HCT116 (cell line): Measurements from ENCODE around the gene SH3PXD2A. TPM values are rescaled to one million over a fixed set of nuclear protein-coding genes. Genes with fewer than 3 reads are reported as not detected.
"Not testable (repeated sequence)": the region's sequence is repeated elsewhere in the genome, so short reads cannot be mapped to it uniquely, and the experiment has no call there.

Source experiments
- ATAC-seq: fragments of 200-7000 bp; cut with Tn5 transposase; 2 replicates; pipeline ENCODE4 v1.9.1; 2020; ENCODE audit warnings: mild to moderate bottlenecking, moderate library complexity
- BruUV-seq: library from RNA; stranded (reverse); fragments of 400-500 nt; replicated peaks from 2 replicates; lab custom pipeline; 2021; lab: Mats Ljungman, UMichigan
- CTCF ChIA-PET: fragments of 300-600 bp; sonication (Branson Sonifier 250); formaldehyde crosslinking; loops from one replicate; lab custom pipeline; 2021; ENCODE audit warnings: antibody characterized with exemption; lab: Charles Lee
- POLR2A ChIA-PET: fragments of 300-600, 350-600 bp; sonication (Branson Sonifier 250); formaldehyde crosslinking; loops from one replicate; lab custom pipeline; 2021; ENCODE audit warnings: antibody characterized with exemption; lab: Charles Lee
- RAD21 ChIA-PET, 2 experiments: fragments of 300-600 bp; sonication (Branson Sonifier 250); formaldehyde crosslinking; loops; one replicate each; lab custom pipeline; 2023; ENCODE audit warnings: low total read pairs in 2 of 2; ENCODE audit not compliant: uncharacterized antibody in 2 of 2, unreplicated experiment in 2 of 2, low non-redundant PET in 1 of 2; lab: Charles Lee
- DNase-seq: peaks from one replicate; pipeline ENCODE4 v3.0.0-alpha.2; 2010; ENCODE audit warnings: low read depth, low spot score
- H2AFZ ChIP-seq: fragments of 200-600 bp; shearing (Covaris generic), sonication (generic); 2 replicates; pipeline ENCODE4 v1.6.1; 2017; ENCODE audit warnings: low read depth, mixed run types, mixed read lengths, antibody characterized with exemption, low read length; ENCODE audit not compliant: poor library complexity, severe bottlenecking
- H3K27ac ChIP-seq: 2 replicates; pipeline ENCODE4 v1.5.1; 2012; ENCODE audit warnings: low read depth, low read length
- H3K27me3 ChIP-seq: fragments of 200-600 bp; sonication (generic); 2 replicates; pipeline ENCODE4 v1.6.1; 2016; ENCODE audit warnings: mixed run types, low read length, mixed read lengths; ENCODE audit not compliant: insufficient read depth
- H3K36me3 ChIP-seq, 2 experiments: fragments of 200-500 bp in 1 of 2; fragments of 200-600 bp in 1 of 2; sonication (Bioruptor generic) in 1 of 2; sonication (generic) in 1 of 2; 2 replicates each; pipeline versions ENCODE4 v1.5.1 to v1.6.1; 2014 to 2016; ENCODE audit warnings: low read length in 2 of 2, inconsistent platforms in 1 of 2, mixed read lengths in 1 of 2, mixed run types in 1 of 2; ENCODE audit not compliant: insufficient read depth in 2 of 2, control insufficient read depth in 1 of 2
- H3K4me1 ChIP-seq, 2 experiments: fragments of 200-600 bp in 1 of 2; sonication (generic) in 1 of 2; 2 replicates each; pipeline versions ENCODE4 v1.5.1 to v1.6.1; 2012 to 2017; ENCODE audit warnings: low read length in 2 of 2, inconsistent platforms in 1 of 2, mild to moderate bottlenecking in 1 of 2, mixed read lengths in 1 of 2, mixed run types in 1 of 2, moderate library complexity in 1 of 2; ENCODE audit not compliant: insufficient read depth in 2 of 2, control insufficient read depth in 1 of 2
- H3K4me2 ChIP-seq: fragments of 200-600 bp; sonication (generic); 2 replicates; pipeline ENCODE4 v1.6.1; 2017; ENCODE audit warnings: mixed run types, low read length, mixed read lengths
- H3K4me3 ChIP-seq, 2 experiments: fragments of 200-600 bp in 1 of 2; sonication (generic) in 1 of 2; replicated peaks in 1 of 2; 2 replicates each; pipeline ENCODE4 v1.5.1; 2011 to 2016; ENCODE audit warnings: low read length in 2 of 2, control low read depth in 1 of 2, low read depth in 1 of 2, mild to moderate bottlenecking in 1 of 2, mixed read lengths in 1 of 2, mixed run types in 1 of 2
- H3K79me2 ChIP-seq: fragments of 200-600 bp; sonication (generic); 2 replicates; pipeline ENCODE4 v1.6.1; 2017; ENCODE audit warnings: mild to moderate bottlenecking, mixed run types, low read length, moderate library complexity, mixed read lengths; ENCODE audit not compliant: insufficient read depth
- H3K9ac ChIP-seq: fragments of 200-600 bp; sonication (generic); 2 replicates; pipeline ENCODE4 v1.6.1; 2016; ENCODE audit warnings: low read length, mixed read lengths
- H3K9me2 ChIP-seq: fragments of 200-600 bp; sonication (generic), shearing (Covaris generic); 2 replicates; pipeline ENCODE4 v1.6.1; 2017; ENCODE audit warnings: mixed run types, mild to moderate bottlenecking, moderate library complexity; ENCODE audit not compliant: insufficient read depth
- H3K9me3 ChIP-seq, 2 experiments: fragments of 200-500 bp in 1 of 2; fragments of 200-600 bp in 1 of 2; sonication (Bioruptor generic) in 1 of 2; sonication (generic) in 1 of 2; 2 replicates each; pipeline ENCODE4 v1.6.1; 2014 to 2017; ENCODE audit warnings: low read length in 2 of 2, mixed read lengths in 2 of 2, inconsistent platforms in 1 of 2, low read depth in 1 of 2, mild to moderate bottlenecking in 1 of 2, mixed run types in 1 of 2, moderate library complexity in 1 of 2; ENCODE audit not compliant: control insufficient read depth in 1 of 2, insufficient read depth in 1 of 2
- H4K20me1 ChIP-seq: fragments of 200-600 bp; sonication (generic), shearing (Covaris generic); 2 replicates; pipeline ENCODE4 v1.6.1; 2017; ENCODE audit warnings: mixed run types, mild to moderate bottlenecking, moderate library complexity; ENCODE audit not compliant: insufficient read depth
- CEBPB ChIP-seq: IDR thresholded peaks from 2 replicates; pipeline ENCODE4 v1.6.1; 2012; ENCODE audit warnings: low read depth
- EZH2phosphoT487 ChIP-seq: fragments of 200-600 bp; IDR thresholded peaks from 2 replicates; pipeline ENCODE4 v1.6.1; 2018; ENCODE audit warnings: antibody characterized with exemption, borderline replicate concordance
- JUND ChIP-seq: IDR thresholded peaks from 2 replicates; pipeline ENCODE4 v1.6.1; 2012
- POLR2AphosphoS5 ChIP-seq: IDR thresholded peaks from 2 replicates; pipeline ENCODE4 v1.6.1; 2011; ENCODE audit warnings: mild to moderate bottlenecking, low read depth, low read length, moderate library complexity
- RAD21 ChIP-seq: IDR thresholded peaks from 2 replicates; pipeline ENCODE4 v1.6.1; 2012; ENCODE audit warnings: low read depth, mild to moderate bottlenecking
- SRF ChIP-seq: IDR thresholded peaks from 2 replicates; pipeline ENCODE4 v1.6.1; 2012; ENCODE audit warnings: low read depth
- ZNF274 ChIP-seq: fragments of 200-500 bp; sonication (Bioruptor generic); IDR thresholded peaks from 2 replicates; pipeline ENCODE4 v1.6.1; 2014; ENCODE audit warnings: mild to moderate bottlenecking, low read depth, low read length, inconsistent platforms
- intact Hi-C: fragments of 100-400 bp; cut with micrococcal nuclease; formaldehyde crosslinking; loops from 2 replicates; pipeline ENCODE4 v1.10.0; 2022
- total RNA-seq: library from RNA; stranded (reverse); gene quantifications from one replicate; pipeline ENCODE4 v1.2.1, GENCODE V29; 2021; ENCODE audit not compliant: unreplicated experiment
- TF ChIP-seq, protein P1 (sequence below): IDR thresholded peaks from 2 replicates; pipeline ENCODE4 v1.6.1; 2011; ENCODE audit warnings: mild to moderate bottlenecking, low read length, moderate library complexity; ENCODE audit not compliant: insufficient replicate concordance; ENCODE audit errors: extremely low read depth
- TF ChIP-seq, protein P2 (sequence below): IDR thresholded peaks from 2 replicates; pipeline ENCODE4 v1.6.1; 2012; ENCODE audit warnings: low read depth

The SH3PXD2A gene
- total RNA-seq, 1 experiment from 2014 or later, result 8.7 TPM

DNA sequence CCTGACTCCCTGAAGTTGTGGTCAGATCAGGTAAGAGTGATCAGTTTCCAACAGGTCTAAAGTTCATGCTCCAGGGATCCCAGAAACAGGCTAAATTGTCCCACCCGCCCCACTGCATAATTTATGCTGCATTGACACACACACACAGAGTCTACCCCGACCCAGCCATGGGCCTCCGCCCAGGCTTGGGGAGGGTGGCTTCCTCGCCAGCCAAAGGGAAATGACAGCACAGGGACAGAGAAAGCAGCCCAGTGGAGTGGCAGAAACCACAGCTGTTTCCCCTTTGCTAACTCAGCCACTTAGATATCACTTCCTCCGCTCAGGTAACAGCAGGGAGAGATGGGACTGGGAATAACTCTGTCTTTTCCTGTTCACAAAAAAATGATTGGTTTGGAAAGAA lies 9.4 kb downstream of the SH3PXD2A start (continued):
- TF ChIP-seq, protein P1, sequence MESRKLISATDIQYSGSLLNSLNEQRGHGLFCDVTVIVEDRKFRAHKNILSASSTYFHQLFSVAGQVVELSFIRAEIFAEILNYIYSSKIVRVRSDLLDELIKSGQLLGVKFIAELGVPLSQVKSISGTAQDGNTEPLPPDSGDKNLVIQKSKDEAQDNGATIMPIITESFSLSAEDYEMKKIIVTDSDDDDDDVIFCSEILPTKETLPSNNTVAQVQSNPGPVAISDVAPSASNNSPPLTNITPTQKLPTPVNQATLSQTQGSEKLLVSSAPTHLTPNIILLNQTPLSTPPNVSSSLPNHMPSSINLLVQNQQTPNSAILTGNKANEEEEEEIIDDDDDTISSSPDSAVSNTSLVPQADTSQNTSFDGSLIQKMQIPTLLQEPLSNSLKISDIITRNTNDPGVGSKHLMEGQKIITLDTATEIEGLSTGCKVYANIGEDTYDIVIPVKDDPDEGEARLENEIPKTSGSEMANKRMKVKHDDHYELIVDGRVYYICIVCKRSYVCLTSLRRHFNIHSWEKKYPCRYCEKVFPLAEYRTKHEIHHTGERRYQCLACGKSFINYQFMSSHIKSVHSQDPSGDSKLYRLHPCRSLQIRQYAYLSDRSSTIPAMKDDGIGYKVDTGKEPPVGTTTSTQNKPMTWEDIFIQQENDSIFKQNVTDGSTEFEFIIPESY, result no peak
- TF ChIP-seq, all 23 proteins: peak for 0

- ATAC-seq, H2AFZ ChIP-seq, H3K4me3 ChIP-seq, RAD21 ChIA-PET, H3K4me2 ChIP-seq, DNase-seq, H3K9me2 ChIP-seq, CTCF ChIA-PET, H4K20me1 ChIP-seq, POLR2A ChIA-PET, H3K27me3 ChIP-seq, H3K27ac ChIP-seq, H3K9me3 ChIP-seq, H3K4me1 ChIP-seq, H3K36me3 ChIP-seq, intact Hi-C loops, H3K9ac ChIP-seq, H3K79me2 ChIP-seq, BruUV-seq: not testable (repeated sequence)
These were observed 10.0 kb downstream of the SH3PXD2A start for GRCh38 chr10:103845346-103845745.

DNA sequence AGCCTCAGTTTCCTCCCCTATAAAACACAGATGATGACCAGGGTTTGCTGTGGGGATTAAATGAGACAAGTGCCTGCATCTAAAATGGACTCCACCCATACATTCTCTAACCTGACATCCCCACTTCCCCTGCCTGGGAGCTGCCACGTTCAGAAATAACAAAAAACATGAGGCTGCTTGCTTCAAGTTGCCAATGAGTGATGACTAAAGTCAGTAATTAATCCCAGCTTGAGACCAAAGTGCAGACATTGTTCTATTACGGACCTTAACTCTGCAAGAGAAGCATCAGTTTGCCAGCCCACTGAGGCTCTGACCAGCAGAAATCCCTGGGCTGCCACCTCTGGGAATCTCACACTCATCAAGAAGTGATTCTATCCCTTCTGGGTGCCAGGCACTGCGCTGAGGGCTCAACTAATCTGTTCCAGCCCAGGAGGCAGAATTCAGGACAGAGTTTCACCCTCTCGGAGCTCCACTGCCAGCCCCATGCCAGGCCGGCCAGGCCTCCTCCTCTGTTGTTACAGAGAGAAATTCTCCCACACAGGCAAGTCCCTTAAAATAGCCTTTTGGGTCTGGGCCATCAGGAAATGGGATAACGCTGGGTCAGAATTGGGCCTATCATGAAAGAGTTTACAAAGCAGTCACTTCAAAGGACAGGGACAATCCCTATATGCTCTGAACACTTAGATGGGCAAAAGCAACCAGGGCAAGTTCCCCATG lies 11.4 kb downstream of the SH3PXD2A start:
- RAD21 ChIA-PET, result no interaction called here
- ATAC-seq, result no peak
- peaks cover 3% of the 10 kb centered on the region; the same call in 1 of the 2 replicates for H3K27me3 ChIP-seq
- H3K27ac ChIP-seq, result no peak overlapping the region
- POLR2A ChIA-PET, result no interaction called here
- intact Hi-C loops, result no loop called here
- H4K20me1 ChIP-seq, result no peaks in the 10 kb centered on the region
- no peak overlapping the region for H2AFZ ChIP-seq
- H3K9me2 ChIP-seq, result no peaks in the 10 kb centered on the region
- H3K4me3 ChIP-seq, result no peak overlapping the region
- H3K9ac ChIP-seq, result no peak overlapping the region
- H3K4me2 ChIP-seq, result no peak overlapping the region
- H3K9me3 ChIP-seq, result no peaks in the 10 kb centered on the region
- no peak for DNase-seq
- CTCF ChIA-PET, result no interaction called here
- no TSS peak for BruUV-seq
- H3K4me1 ChIP-seq, result no peaks in the 10 kb centered on the region
- no peaks in the 10 kb centered on the region for H3K36me3 ChIP-seq
- H3K79me2 ChIP-seq, result no peaks in the 10 kb centered on the region
- TF ChIP-seq, protein P2, sequence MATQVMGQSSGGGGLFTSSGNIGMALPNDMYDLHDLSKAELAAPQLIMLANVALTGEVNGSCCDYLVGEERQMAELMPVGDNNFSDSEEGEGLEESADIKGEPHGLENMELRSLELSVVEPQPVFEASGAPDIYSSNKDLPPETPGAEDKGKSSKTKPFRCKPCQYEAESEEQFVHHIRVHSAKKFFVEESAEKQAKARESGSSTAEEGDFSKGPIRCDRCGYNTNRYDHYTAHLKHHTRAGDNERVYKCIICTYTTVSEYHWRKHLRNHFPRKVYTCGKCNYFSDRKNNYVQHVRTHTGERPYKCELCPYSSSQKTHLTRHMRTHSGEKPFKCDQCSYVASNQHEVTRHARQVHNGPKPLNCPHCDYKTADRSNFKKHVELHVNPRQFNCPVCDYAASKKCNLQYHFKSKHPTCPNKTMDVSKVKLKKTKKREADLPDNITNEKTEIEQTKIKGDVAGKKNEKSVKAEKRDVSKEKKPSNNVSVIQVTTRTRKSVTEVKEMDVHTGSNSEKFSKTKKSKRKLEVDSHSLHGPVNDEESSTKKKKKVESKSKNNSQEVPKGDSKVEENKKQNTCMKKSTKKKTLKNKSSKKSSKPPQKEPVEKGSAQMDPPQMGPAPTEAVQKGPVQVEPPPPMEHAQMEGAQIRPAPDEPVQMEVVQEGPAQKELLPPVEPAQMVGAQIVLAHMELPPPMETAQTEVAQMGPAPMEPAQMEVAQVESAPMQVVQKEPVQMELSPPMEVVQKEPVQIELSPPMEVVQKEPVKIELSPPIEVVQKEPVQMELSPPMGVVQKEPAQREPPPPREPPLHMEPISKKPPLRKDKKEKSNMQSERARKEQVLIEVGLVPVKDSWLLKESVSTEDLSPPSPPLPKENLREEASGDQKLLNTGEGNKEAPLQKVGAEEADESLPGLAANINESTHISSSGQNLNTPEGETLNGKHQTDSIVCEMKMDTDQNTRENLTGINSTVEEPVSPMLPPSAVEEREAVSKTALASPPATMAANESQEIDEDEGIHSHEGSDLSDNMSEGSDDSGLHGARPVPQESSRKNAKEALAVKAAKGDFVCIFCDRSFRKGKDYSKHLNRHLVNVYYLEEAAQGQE, result no peak
- TF ChIP-seq CEBPB (no peak), POLR2AphosphoS5 (no peak), JUND (no peak), RAD21 (no peak), SRF (no peak), ZNF274 (no peak), EZH2phosphoT487 (no peak)
- TF ChIP-seq, protein P1, result no peak
